PFSK-1 (cell line): ENCODE data around the gene MGMT.

Experiments used
- FOXP2 ChIP-seq: optimal IDR thresholded peaks from 2 replicates; pipeline ENCODE3; 2011; ENCODE audit warnings: borderline replicate concordance, control low read depth, inconsistent platforms; ENCODE audit not compliant: insufficient read depth; ENCODE audit errors: extremely low read length, extremely low read depth
- POLR2AphosphoS5 ChIP-seq: IDR thresholded peaks from 2 replicates; pipeline ENCODE4 v1.6.1; 2012; ENCODE audit warnings: low read depth, mild to moderate bottlenecking, control low read depth, low read length, moderate library complexity
- REST ChIP-seq, 2 experiments: IDR thresholded peaks; 2 replicates each; pipeline versions ENCODE4 v1.6.1 to v1.8.0; 2011 to 2012; ENCODE audit warnings: low read depth in 2 of 2, low read length in 2 of 2, control low read depth in 1 of 2, inconsistent platforms in 1 of 2, mild to moderate bottlenecking in 1 of 2, moderate library complexity in 1 of 2; ENCODE audit not compliant: insufficient read depth in 1 of 2
- SIN3A ChIP-seq: IDR thresholded peaks from 2 replicates; pipeline ENCODE4 v1.6.1; 2012; ENCODE audit warnings: mild to moderate bottlenecking, low read length, moderate library complexity, borderline replicate concordance; ENCODE audit not compliant: insufficient read depth
- TAF1 ChIP-seq: IDR thresholded peaks from 2 replicates; pipeline ENCODE4 v1.6.1; 2012; ENCODE audit warnings: low read length, control low read depth, borderline replicate concordance; ENCODE audit not compliant: insufficient read depth

Gene MGMT

GRCh38 chr10:129613377-129613980 is 146.4 kb downstream of the MGMT start:
- TF ChIP-seq POLR2AphosphoS5: no peak
- TF ChIP-seq REST (IDR thresholded peaks at IDR 0.05; ENCODE audit: insufficient read depth in 1 of 2, low read depth in 2 of 2, low read length in 2 of 2): no peak
- no peak for TF ChIP-seq TAF1
- no peak for TF ChIP-seq FOXP2
- no peak for TF ChIP-seq SIN3A

GRCh38 chr10:129614341-129614740 is 147.3 kb downstream of the MGMT start:
- TF ChIP-seq POLR2AphosphoS5 (no peak), SIN3A (no peak), FOXP2 (no peak), TAF1 (no peak), REST (IDR thresholded peaks at IDR 0.05; ENCODE audit: insufficient read depth in 1 of 2, low read depth in 2 of 2, low read length in 2 of 2) (no peak)

- TF ChIP-seq SIN3A (no peak), POLR2AphosphoS5 (no peak), REST (IDR thresholded peaks at IDR 0.05; ENCODE audit: insufficient read depth in 1 of 2, low read depth in 2 of 2, low read length in 2 of 2) (no peak), FOXP2 (no peak), TAF1 (no peak)
Observed at GRCh38 chr10:129615381-129615780, 148.3 kb downstream of the MGMT start.

- TF ChIP-seq POLR2AphosphoS5 (no peak), REST (IDR thresholded peaks at IDR 0.05; ENCODE audit: insufficient read depth in 1 of 2, low read depth in 2 of 2, low read length in 2 of 2) (no peak), TAF1 (no peak)
Observed at GRCh38 chr10:129615921-129616525, 149.0 kb downstream of the MGMT start.

GRCh38 chr10:129617768-129618167 is 150.7 kb downstream of the MGMT start:
- TF ChIP-seq POLR2AphosphoS5: no peak
- no peak for TF ChIP-seq SIN3A
- TF ChIP-seq REST (IDR thresholded peaks at IDR 0.05; ENCODE audit: insufficient read depth in 1 of 2, low read depth in 2 of 2, low read length in 2 of 2): no peak
